ENCODE results near the gene DNMT3L. TPM values are rescaled to one million over a fixed set of nuclear protein-coding genes. Genes with fewer than 3 reads are reported as not detected.
"Not testable (repeated sequence)": the region's sequence is repeated elsewhere in the genome, so short reads cannot be mapped to it uniquely, and the experiment has no call there.

DNMT3L gene
- total and polyA plus RNA-seq, 8 donors, result not detected

DNA sequence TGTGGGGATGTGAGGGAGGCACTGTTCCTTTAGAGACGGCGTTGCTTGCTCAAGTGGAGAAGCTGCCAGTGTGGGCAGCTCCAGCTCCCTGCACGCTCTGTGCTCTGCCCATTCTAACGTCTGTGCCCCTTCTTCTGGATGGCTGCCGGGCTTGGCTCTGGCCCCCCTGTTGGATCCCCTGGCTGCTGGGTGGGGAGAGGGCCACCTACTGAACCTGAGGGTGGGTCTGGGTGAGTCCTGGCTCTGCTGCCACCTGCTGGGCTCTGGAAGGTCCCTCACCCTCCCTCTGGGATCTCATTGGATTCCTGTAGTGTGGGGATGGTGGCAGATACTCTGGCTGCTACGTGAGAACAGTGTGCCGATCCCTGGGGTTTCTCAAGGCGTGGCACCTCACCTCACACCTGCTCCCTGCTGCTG lies 43.2 kb upstream of the DNMT3L start:
- Histone ChIP-seq H3K9me3 (no peaks in the 10 kb centered on the region), H3K27ac (no peak overlapping the region), H3K27me3 (no peaks in the 10 kb centered on the region), H3K4me3 (no peak overlapping the region), H3K4me1 (peaks cover 17 to 49% of the 10 kb centered on the region in 2 donors), H3K36me3 (peaks cover 0 to 26% of the 10 kb centered on the region in 2 donors)
- TF ChIP-seq, protein P1, sequence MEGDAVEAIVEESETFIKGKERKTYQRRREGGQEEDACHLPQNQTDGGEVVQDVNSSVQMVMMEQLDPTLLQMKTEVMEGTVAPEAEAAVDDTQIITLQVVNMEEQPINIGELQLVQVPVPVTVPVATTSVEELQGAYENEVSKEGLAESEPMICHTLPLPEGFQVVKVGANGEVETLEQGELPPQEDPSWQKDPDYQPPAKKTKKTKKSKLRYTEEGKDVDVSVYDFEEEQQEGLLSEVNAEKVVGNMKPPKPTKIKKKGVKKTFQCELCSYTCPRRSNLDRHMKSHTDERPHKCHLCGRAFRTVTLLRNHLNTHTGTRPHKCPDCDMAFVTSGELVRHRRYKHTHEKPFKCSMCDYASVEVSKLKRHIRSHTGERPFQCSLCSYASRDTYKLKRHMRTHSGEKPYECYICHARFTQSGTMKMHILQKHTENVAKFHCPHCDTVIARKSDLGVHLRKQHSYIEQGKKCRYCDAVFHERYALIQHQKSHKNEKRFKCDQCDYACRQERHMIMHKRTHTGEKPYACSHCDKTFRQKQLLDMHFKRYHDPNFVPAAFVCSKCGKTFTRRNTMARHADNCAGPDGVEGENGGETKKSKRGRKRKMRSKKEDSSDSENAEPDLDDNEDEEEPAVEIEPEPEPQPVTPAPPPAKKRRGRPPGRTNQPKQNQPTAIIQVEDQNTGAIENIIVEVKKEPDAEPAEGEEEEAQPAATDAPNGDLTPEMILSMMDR (IDR thresholded peaks at IDR 0.05), result peak; percentile 35 to 40
- intact Hi-C loops (cut with DNase I), result no loop called here
- ATAC-seq, result peak; percentile 11
- peak in 2 of 4 donors; percentile 24 to 61 for DNase-seq

DNA sequence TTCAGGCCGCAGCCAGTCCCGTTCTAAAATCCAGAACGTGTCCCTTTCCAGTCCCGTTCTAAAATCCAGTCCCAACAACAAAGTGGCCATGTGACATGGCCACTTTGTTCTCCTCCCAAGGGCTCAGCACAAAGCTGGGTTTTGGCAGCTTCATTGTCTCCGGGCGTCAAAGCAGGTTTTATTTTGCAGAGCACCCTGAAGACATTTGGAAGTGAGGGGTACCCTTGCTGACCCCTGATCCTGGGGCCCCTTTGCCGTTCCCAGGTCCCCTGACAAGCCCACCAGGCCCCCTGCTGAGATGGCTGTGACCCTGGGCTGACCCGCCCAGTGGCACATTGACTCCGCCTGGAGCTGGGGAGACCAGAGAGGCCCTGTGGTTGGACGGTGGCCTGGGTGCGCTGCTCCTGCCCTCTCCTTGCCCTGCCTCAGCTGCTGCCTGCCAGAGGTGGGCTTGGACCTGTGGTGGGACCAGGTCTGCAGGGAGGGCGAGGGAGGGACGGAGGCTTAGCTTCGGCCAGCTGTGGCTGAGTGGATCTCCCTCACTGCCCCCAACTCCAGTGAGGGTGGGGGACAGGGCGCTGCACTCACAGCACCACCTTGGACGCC lies 42.4 kb upstream of the DNMT3L start:
- DNase-seq (no peak), ATAC-seq (no peak)
- Histone ChIP-seq H3K9me3 (no peaks in the 10 kb centered on the region), H3K4me3 (no peak overlapping the region), H3K27ac (no peak overlapping the region), H3K4me1 (peaks cover 20 to 54% of the 10 kb centered on the region in 2 donors), H3K27me3 (no peaks in the 10 kb centered on the region), H3K36me3 (peaks cover 0 to 21% of the 10 kb centered on the region in 2 donors)
- intact Hi-C loops (cut with DNase I), result no loop called here
- TF ChIP-seq, protein P1 (IDR thresholded peaks at IDR 0.05), result no peak

GRCh38 chr21:44303490-44303981 lies 41.8 kb upstream of the DNMT3L start:
- intact Hi-C loops (cut with DNase I), result no loop called here
- H3K36me3 ChIP-seq, result peaks cover 0 to 21% of the 10 kb centered on the region in 2 donors
- H3K27me3 ChIP-seq, result no peaks in the 10 kb centered on the region
- H3K4me1 ChIP-seq, result peaks cover 21 to 59% of the 10 kb centered on the region in 2 donors
- H3K27ac ChIP-seq, result no peak overlapping the region
- H3K9me3 ChIP-seq, result no peaks in the 10 kb centered on the region
- TF ChIP-seq, protein P1 (IDR thresholded peaks at IDR 0.05), result no peak
- DNase-seq (no peak), ATAC-seq (no peak)
- no peak overlapping the region for H3K4me3 ChIP-seq

DNA sequence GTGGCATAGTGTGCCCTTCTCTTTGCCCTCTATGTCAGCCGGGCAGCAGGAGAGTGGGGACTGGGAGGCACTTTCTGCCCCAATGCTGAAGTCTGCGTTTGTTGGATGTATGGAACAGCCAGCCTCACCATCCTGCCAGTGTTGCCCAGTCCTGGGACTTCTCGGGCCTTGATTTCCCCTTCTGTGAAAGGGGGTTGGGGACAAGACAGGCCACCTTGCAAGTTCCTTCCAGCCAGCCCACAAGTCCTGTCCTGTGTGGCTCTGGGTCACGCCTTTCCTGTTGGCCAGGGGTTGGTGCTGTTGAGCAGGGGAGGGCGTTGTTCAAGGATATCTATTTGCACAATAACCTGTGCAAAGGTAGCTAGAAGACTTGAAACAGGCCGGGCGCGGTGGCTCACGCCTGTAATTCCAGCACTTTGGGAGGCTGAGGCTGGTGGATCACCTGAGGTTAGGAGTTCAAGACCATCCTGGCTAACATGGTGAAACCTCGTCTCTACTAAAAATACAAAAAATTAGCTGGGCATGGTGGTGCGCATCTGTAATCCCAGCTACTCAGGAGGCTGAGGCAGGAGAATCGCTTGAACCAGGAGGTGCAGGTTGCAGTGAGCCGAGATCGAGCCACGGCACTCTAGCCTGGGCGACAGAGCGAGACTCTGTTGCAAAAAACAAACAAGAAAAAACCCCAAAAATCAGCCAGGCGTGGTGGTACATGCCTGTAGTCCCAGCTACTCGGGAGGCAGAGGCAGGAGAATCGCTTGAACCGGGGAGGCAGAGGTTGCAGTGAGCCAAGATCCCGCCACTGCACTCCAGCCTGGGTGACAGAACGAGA lies 41.1 kb upstream of the DNMT3L start:
- H3K27me3 ChIP-seq; H3K4me3 ChIP-seq; H3K9me3 ChIP-seq; H3K27ac ChIP-seq; intact Hi-C loops (cut with DNase I): not testable (repeated sequence)
- peaks cover 0 to 17% of the 10 kb centered on the region in 2 donors for H3K36me3 ChIP-seq
- DNase-seq, result peak in 1 of 4 donors; percentile 55
- peaks cover 21 to 66% of the 10 kb centered on the region in 2 donors for H3K4me1 ChIP-seq
- ATAC-seq, result peak; percentile 19

GRCh38 chr21:44301961-44302406 lies 40.3 kb upstream of the DNMT3L start:
- peaks cover 21 to 73% of the 10 kb centered on the region in 2 donors for H3K4me1 ChIP-seq
- intact Hi-C loops (cut with DNase I), result no loop called here
- peaks cover 0 to 9% of the 10 kb centered on the region in 2 donors for H3K36me3 ChIP-seq
- no peak overlapping the region for H3K27ac ChIP-seq
- DNase-seq, result no peak
- ATAC-seq, result no peak
- no peak overlapping the region for H3K4me3 ChIP-seq
- H3K27me3 ChIP-seq, result peaks cover 0 to 4% of the 10 kb centered on the region in 2 donors
- TF ChIP-seq, protein P1 (IDR thresholded peaks at IDR 0.05), result no peak
- no peaks in the 10 kb centered on the region for H3K9me3 ChIP-seq
